Endodermal cell (in vitro differentiated cells): ENCODE results near the gene ADAMTS17. TPM values are rescaled to one million over a fixed set of nuclear protein-coding genes. Genes with fewer than 3 reads are reported as not detected.

Experiments
- DNase-seq: peaks from one replicate; pipeline ENCODE4 v3.0.0-alpha.2; 2017
- H3K27ac ChIP-seq: 2 replicates; pipeline ENCODE4 v1.5.1; 2013; ENCODE audit warnings: mild to moderate bottlenecking, low read depth, low read length, moderate library complexity
- H3K27me3 ChIP-seq: 2 replicates; pipeline ENCODE4 v1.6.1; 2013; ENCODE audit warnings: mild to moderate bottlenecking, low read length, moderate library complexity; ENCODE audit not compliant: insufficient read depth, control insufficient read depth, poor library complexity, severe bottlenecking
- H3K36me3 ChIP-seq: 2 replicates; pipeline ENCODE4 v1.7.0; 2013; ENCODE audit warnings: mild to moderate bottlenecking, low read length, moderate library complexity; ENCODE audit not compliant: control insufficient read depth, insufficient read depth
- H3K4me1 ChIP-seq: one replicate; pipeline ENCODE4 v1.7.0; 2013; ENCODE audit warnings: low read length; ENCODE audit not compliant: control insufficient read depth, insufficient read depth
- H3K4me3 ChIP-seq: 2 replicates; pipeline ENCODE4 v1.5.1; 2013; ENCODE audit warnings: mild to moderate bottlenecking, low read length, moderate library complexity
- H3K9ac ChIP-seq: 2 replicates; pipeline ENCODE4 v1.6.1; 2013; ENCODE audit warnings: mild to moderate bottlenecking, low read length, moderate library complexity; ENCODE audit not compliant: poor library complexity, severe bottlenecking; ENCODE audit errors: extremely low read depth
- H3K9me3 ChIP-seq: 2 replicates; pipeline ENCODE4 v1.6.1; 2013; ENCODE audit warnings: mild to moderate bottlenecking, low read length, moderate library complexity; ENCODE audit not compliant: control insufficient read depth
- H3K27ac Mint-ChIP-seq: 2 replicates; pipeline ENCODE4 v1.8.0; 2020; ENCODE audit warnings: mixed read lengths
- H3K27me3 Mint-ChIP-seq: 2 replicates; pipeline ENCODE4 v1.8.0; 2021; ENCODE audit warnings: mild to moderate bottlenecking, mixed read lengths; ENCODE audit not compliant: insufficient read depth
- H3K36me3 Mint-ChIP-seq: 2 replicates; pipeline ENCODE4 v1.8.0; 2020; ENCODE audit warnings: low read depth, mixed read lengths
- H3K4me1 Mint-ChIP-seq: 2 replicates; pipeline ENCODE4 v1.8.0; 2020; ENCODE audit warnings: mixed read lengths
- H3K4me3 Mint-ChIP-seq: 2 replicates; pipeline ENCODE4 v1.8.0; 2020; ENCODE audit warnings: mild to moderate bottlenecking, moderate library complexity, mixed read lengths
- H3K9me3 Mint-ChIP-seq: 2 replicates; pipeline ENCODE4 v1.8.0; 2020; ENCODE audit warnings: mild to moderate bottlenecking, mixed read lengths
- WGBS, 2 experiments: methylation state at CpG; one replicate each; pipeline versions ENCODE4 v1.1.5 to v1.1.7; 2013; ENCODE audit warnings: missing lambda C conversion rate in 2 of 2, mixed read lengths in 1 of 2; ENCODE audit not compliant: insufficient coverage in 1 of 2, insufficient read length in 1 of 2; 5-methylcytosine and 5-hydroxymethylcytosine counted together
- total RNA-seq, 2 donors: library from RNA; stranded (reverse); fragmentation: NEBNext Ultra II Directional in 1 of 2; extraction: Animal tissue kit (Norgen Biotek cat#: 25700) in 1 of 2; gene quantifications; 2 replicates in 1 of 2; 3 replicates in 1 of 2; pipeline ENCODE4 v1.2.1, GENCODE V29; 2021
- TF ChIP-seq, protein P1 (sequence below): fragments of 200-600 bp; sonication (generic); conservative IDR thresholded peaks from 2 replicates; pipeline ENCODE4 v1.5.0; 2021; ENCODE audit warnings: antibody characterized with exemption, mild to moderate bottlenecking

The ADAMTS17 gene
- total RNA-seq, 2 donors from 2014 or later: 0.82 to 2.3 TPM

DNA sequence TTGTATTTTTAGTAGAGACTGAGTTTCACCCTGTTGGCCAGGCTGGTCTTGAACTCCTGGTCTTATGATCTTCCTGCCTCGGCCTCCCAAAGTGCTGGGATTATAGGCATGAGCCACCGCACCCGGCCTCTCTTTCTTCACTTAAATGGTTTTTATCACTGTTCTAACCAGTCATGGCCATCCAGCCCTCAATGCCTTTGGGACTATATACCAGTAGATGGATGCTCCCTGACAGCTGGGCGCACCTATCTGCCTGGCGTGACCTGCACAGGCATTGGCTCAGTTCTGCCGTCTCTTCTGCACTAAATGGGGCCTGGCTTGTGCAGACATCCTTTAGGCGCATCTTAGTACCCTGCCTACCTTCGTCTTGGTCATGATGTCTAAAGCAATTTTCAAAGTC lies 233.4 kb downstream of the ADAMTS17 start:
- H3K9me3 Mint-ChIP-seq: no peaks in the 10 kb centered on the region
- H3K27ac ChIP-seq: no peak overlapping the region
- H3K9me3 ChIP-seq: no peaks in the 10 kb centered on the region
- no peak overlapping the region for H3K27ac Mint-ChIP-seq
- no peaks in the 10 kb centered on the region for H3K4me1 Mint-ChIP-seq
- TF ChIP-seq, protein P1, sequence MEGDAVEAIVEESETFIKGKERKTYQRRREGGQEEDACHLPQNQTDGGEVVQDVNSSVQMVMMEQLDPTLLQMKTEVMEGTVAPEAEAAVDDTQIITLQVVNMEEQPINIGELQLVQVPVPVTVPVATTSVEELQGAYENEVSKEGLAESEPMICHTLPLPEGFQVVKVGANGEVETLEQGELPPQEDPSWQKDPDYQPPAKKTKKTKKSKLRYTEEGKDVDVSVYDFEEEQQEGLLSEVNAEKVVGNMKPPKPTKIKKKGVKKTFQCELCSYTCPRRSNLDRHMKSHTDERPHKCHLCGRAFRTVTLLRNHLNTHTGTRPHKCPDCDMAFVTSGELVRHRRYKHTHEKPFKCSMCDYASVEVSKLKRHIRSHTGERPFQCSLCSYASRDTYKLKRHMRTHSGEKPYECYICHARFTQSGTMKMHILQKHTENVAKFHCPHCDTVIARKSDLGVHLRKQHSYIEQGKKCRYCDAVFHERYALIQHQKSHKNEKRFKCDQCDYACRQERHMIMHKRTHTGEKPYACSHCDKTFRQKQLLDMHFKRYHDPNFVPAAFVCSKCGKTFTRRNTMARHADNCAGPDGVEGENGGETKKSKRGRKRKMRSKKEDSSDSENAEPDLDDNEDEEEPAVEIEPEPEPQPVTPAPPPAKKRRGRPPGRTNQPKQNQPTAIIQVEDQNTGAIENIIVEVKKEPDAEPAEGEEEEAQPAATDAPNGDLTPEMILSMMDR: no peak
- no peaks in the 10 kb centered on the region for H3K36me3 ChIP-seq
- H3K9ac ChIP-seq: no peak overlapping the region
- WGBS, 2 experiments: 94% methylated on average over 6 to 8 of the region's 8 CpGs
- no peak for DNase-seq
- H3K36me3 Mint-ChIP-seq: no peaks in the 10 kb centered on the region
- no peak overlapping the region for H3K4me3 Mint-ChIP-seq
- H3K27me3 Mint-ChIP-seq: no peaks in the 10 kb centered on the region
- H3K27me3 ChIP-seq: no peaks in the 10 kb centered on the region
- H3K4me1 ChIP-seq: no peaks in the 10 kb centered on the region
- H3K4me3 ChIP-seq: no peak overlapping the region

DNA sequence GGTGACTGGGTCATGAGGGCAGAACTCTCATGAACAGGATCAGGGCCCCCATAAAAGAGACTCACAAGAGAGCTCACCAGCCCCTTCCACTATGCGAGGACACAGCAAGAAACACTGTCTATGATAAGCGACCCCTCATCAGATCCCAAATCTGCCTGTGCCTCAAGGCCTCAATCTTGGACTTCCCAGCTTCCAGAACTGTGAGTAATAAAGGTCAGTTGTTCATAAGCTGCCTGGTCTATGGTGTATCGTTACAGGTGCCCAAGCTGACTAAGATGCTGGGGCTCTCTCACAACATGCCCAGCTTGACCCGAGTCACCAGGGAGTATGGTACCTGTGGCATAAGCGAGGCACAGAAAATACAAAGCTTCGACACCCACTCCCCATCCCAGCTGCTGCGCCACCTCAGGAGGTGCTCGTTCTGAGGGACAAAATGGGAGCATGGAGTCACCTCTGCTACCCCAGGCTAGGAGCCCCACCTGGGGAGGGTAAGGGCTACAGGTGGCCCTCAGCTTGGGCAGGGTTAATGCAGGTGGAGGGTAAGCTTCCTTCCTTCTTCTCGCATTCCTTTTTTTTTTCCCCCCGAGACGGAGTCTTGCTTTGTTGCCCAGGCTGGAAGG lies 234.1 kb downstream of the ADAMTS17 start:
- Histone ChIP-seq H3K27me3 (no peaks in the 10 kb centered on the region), H3K4me1 (no peaks in the 10 kb centered on the region), H3K4me3 (no peak overlapping the region), H3K36me3 (no peaks in the 10 kb centered on the region), H3K9ac (no peak overlapping the region), H3K9me3 (no peaks in the 10 kb centered on the region), H3K27ac (no peak overlapping the region)
- no peak overlapping the region for H3K4me3 Mint-ChIP-seq
- TF ChIP-seq, protein P1: no peak
- no peaks in the 10 kb centered on the region for H3K36me3 Mint-ChIP-seq
- no peaks in the 10 kb centered on the region for H3K9me3 Mint-ChIP-seq
- WGBS, 2 experiments: 89 to 96% methylated on average over 4 to 11 of the region's 11 CpGs
- H3K27ac Mint-ChIP-seq: no peak overlapping the region
- no peak for DNase-seq
- H3K27me3 Mint-ChIP-seq: no peaks in the 10 kb centered on the region
- H3K4me1 Mint-ChIP-seq: no peaks in the 10 kb centered on the region

DNA sequence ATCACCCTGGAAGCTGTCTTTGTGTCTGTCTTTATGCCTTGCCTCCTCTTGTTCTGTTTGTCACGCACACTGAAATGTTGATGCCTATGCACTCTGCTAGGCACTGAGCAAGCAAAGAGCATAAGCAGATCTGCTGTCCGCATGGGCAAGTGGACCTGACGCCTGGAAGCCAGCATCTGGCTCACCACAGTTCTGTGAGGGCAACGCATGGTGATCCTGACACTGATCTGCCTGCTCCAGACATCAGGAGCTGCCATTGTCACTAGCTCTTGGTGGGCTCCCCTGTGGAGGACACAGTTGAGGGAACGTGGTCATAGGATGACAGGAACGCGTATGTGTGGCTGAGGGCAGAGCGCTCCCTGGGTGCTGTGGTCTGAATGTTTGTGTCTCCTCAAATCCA lies 234.6 kb downstream of the ADAMTS17 start:
- no peak overlapping the region for H3K9ac ChIP-seq
- H3K9me3 ChIP-seq: no peaks in the 10 kb centered on the region
- Mint-ChIP-seq H3K4me3 (no peak overlapping the region), H3K4me1 (no peaks in the 10 kb centered on the region), H3K9me3 (no peaks in the 10 kb centered on the region), H3K27me3 (no peaks in the 10 kb centered on the region), H3K36me3 (no peaks in the 10 kb centered on the region), H3K27ac (no peak overlapping the region)
- H3K27me3 ChIP-seq: no peaks in the 10 kb centered on the region
- DNase-seq: no peak
- H3K4me1 ChIP-seq: no peaks in the 10 kb centered on the region
- TF ChIP-seq, protein P1: no peak
- WGBS, 2 experiments: 88 to 93% methylated on average over 5 to 8 of the region's 8 CpGs
- H3K27ac ChIP-seq: no peak overlapping the region
- H3K36me3 ChIP-seq: no peaks in the 10 kb centered on the region
- H3K4me3 ChIP-seq: no peak overlapping the region
